Activated CD4-positive, alpha-beta T cell treated with anti-CD3 and anti-CD28 coated beads for 48 hours (primary cell): ENCODE results near the gene TCIRG1.
A peak's percentile ranks its signal among the peaks of the same experiment; 100 is the strongest.

ENCODE experiments used
- DNase-seq: peaks from one replicate; pipeline ENCODE4 v3.0.0-alpha.2; 2020

The TCIRG1 gene

DNA sequence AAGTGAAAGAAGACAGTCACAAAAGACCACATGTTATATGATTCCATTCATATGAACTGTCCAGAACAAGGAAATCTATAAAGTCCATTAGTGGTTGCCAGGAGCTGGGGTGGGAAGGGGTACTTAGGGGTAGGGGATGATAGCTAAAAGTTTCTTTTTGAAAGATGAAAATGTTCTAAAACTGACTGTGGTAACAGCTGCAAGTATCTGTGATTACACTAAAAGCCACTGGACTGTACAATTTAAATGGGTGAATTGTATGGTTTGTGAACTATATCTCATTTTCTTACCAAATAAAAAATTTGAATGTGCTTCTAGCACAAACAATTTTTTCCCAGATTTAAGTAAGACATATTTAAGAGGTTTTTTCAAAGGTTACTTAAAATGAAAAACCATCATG lies 60.2 kb downstream of the TCIRG1 start:
- no peak for DNase-seq

DNA sequence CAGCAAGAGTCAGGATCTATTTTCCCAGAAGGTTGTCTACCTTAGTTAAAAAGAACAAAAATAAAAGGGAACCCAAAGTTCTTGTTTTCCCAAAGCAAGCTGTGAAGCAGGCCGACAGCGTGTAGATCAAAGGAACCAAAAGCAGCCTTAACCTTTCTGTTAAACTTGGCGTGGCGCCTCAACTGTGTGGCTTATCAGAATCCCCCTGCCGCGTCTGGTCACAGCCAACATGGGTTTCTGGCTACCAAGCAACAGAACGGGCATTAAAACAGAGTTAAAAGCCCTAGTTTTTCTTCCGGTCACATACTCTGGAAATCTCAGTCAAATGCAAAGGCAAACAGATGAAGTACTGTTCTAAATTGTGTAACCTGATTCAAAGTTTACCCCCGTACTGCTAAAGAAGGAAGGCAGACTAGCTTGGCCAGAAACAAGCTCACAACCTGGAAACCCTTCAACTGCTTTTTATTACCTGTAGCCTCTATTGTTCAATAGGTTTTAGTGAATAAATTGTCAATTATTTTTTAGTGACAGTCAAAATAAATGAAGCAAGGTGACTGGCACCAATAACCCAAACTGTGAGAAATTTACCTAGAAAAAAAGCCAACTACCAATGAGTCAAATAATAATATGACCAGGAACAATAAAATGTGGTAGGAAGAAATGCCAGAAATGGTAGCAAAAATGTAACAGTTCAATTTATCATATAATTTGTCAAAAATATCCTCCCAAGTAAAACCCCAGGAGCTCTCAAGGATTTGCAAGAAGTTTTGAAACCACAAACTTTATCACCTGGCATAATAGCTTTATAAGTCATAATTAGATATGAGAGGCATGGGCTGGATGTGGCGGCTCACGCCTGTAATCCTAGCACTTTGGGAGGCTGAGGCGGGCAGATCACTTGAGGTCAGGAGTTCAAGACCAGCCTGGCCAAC lies 60.9 kb downstream of the TCIRG1 start:
- peak; percentile 38 for DNase-seq
